ENCODE measurements around the gene KDM1A. TPM values are rescaled to one million over a fixed set of nuclear protein-coding genes. Genes with fewer than 3 reads are reported as not detected.

KDM1A gene
- total and polyA plus RNA-seq, 9 of the 15 experiments (the other 6 are each of a cell fraction or from before 2014, with no cell fraction given), result 59.2 to 181 (median 168) TPM

GRCh38 chr1:23114424-23115079, 95.3 kb downstream of the KDM1A start (continued):
- TF ChIP-seq, protein P1, sequence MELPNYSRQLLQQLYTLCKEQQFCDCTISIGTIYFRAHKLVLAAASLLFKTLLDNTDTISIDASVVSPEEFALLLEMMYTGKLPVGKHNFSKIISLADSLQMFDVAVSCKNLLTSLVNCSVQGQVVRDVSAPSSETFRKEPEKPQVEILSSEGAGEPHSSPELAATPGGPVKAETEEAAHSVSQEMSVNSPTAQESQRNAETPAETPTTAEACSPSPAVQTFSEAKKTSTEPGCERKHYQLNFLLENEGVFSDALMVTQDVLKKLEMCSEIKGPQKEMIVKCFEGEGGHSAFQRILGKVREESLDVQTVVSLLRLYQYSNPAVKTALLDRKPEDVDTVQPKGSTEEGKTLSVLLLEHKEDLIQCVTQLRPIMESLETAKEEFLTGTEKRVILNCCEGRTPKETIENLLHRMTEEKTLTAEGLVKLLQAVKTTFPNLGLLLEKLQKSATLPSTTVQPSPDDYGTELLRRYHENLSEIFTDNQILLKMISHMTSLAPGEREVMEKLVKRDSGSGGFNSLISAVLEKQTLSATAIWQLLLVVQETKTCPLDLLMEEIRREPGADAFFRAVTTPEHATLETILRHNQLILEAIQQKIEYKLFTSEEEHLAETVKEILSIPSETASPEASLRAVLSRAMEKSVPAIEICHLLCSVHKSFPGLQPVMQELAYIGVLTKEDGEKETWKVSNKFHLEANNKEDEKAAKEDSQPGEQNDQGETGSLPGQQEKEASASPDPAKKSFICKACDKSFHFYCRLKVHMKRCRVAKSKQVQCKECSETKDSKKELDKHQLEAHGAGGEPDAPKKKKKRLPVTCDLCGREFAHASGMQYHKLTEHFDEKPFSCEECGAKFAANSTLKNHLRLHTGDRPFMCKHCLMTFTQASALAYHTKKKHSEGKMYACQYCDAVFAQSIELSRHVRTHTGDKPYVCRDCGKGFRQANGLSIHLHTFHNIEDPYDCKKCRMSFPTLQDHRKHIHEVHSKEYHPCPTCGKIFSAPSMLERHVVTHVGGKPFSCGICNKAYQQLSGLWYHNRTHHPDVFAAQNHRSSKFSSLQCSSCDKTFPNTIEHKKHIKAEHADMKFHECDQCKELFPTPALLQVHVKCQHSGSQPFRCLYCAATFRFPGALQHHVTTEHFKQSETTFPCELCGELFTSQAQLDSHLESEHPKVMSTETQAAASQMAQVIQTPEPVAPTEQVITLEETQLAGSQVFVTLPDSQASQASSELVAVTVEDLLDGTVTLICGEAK (IDR thresholded peaks at IDR 0.05), result no peak
- TF ChIP-seq, protein P1 (CRISPR knock-in tag; IDR thresholded peaks at IDR 0.05), result no peak
- TF ChIP-seq, protein P2, sequence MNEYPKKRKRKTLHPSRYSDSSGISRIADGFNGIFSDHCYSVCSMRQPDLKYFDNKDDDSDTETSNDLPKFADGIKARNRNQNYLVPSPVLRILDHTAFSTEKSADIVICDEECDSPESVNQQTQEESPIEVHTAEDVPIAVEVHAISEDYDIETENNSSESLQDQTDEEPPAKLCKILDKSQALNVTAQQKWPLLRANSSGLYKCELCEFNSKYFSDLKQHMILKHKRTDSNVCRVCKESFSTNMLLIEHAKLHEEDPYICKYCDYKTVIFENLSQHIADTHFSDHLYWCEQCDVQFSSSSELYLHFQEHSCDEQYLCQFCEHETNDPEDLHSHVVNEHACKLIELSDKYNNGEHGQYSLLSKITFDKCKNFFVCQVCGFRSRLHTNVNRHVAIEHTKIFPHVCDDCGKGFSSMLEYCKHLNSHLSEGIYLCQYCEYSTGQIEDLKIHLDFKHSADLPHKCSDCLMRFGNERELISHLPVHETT (CRISPR knock-in tag; conservative IDR thresholded peaks at IDR 0.05 in 1 of 2, IDR thresholded peaks at IDR 0.05 in 1 of 2), result peak in 1 of 2 experiments; percentile 58; a peak in 1 of 4 replicates
- no peak for TF ChIP-seq ZNF551 (CRISPR knock-in tag; IDR thresholded peaks at IDR 0.05)
- TF ChIP-seq ZBTB12 (CRISPR knock-in tag; IDR thresholded peaks at IDR 0.05), result no peak
- TF ChIP-seq SMAD2 (IDR thresholded peaks at IDR 0.05; ENCODE audit: low read depth, low read length), result no peak
- 0 out of 2 replicates have a peak, but pooled peaks have one; percentile 64 for TF ChIP-seq CREB3 (tag; conservative IDR thresholded peaks at IDR 0.05; ENCODE audit: low read depth)
- TF ChIP-seq, protein P3, sequence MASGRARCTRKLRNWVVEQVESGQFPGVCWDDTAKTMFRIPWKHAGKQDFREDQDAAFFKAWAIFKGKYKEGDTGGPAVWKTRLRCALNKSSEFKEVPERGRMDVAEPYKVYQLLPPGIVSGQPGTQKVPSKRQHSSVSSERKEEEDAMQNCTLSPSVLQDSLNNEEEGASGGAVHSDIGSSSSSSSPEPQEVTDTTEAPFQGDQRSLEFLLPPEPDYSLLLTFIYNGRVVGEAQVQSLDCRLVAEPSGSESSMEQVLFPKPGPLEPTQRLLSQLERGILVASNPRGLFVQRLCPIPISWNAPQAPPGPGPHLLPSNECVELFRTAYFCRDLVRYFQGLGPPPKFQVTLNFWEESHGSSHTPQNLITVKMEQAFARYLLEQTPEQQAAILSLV (tag; IDR thresholded peaks at IDR 0.05), result peak; percentile 45; the same call in 1 of the 2 replicates

Data from K562 (cell line).